SIG-M5 treated with dmso at 0.1 percent for 504 hours (cell line): Measurements from ENCODE around the gene OGG1.

ENCODE experiments used
- DNase-seq: peaks from one replicate; lab custom pipeline; 2025; ENCODE audit not compliant: unreplicated experiment; lab: John Stamatoyannopoulos, UW

The OGG1 gene

GRCh38 chr3:9749645-9750555, at the start of gene OGG1:
OGG1 (plus strand) TSS chr3:9749952; CDS start chr3:9750287, 335 bp downstream.
- DNase-seq: peak; percentile 99

DNA sequence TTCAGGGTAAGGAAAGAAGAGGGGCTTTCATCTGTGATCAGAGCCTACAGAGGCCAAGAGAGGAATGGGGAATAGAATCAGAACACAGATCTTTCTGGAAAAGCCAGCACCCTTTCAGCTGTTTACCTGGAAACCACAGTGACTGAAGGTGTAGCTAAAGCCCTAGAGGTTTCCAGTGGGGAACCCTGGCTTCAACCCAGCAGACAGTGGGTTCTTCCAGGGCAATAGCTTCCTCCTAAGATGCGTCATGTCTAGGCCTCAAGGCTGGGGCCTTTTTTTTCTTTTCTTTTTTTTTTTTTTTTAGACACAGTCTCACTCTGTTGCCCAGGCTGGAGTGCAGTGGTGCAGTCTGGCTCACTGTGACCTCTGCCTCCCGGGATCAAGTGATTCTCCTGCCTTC, 49.2 kb upstream of the OGG1 start:
- DNase-seq: no peak

DNA sequence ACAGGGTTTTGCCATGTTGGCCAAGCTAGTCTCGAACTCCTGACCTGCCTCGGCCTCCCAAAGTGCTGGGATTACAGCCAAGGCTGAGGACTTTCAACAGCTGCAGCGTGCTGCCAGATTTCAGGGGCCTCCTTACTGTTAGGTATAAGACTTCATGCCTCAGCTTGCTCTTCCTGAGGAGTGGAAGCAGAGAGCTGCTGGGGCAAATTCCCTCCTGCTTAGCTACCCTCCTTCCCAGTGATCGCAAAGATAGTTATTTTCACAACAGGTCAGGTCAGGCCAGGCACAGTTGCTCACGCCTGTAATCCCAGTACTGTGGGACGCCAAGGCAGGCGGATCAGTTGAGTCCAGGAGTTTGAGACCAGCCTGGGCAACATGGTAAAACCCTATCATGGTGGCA, 48.7 kb upstream of the OGG1 start:
- no peak for DNase-seq

- no peak for DNase-seq
Measured at GRCh38 chr3:9701711-9702110, 48.0 kb upstream of the OGG1 start.

DNA sequence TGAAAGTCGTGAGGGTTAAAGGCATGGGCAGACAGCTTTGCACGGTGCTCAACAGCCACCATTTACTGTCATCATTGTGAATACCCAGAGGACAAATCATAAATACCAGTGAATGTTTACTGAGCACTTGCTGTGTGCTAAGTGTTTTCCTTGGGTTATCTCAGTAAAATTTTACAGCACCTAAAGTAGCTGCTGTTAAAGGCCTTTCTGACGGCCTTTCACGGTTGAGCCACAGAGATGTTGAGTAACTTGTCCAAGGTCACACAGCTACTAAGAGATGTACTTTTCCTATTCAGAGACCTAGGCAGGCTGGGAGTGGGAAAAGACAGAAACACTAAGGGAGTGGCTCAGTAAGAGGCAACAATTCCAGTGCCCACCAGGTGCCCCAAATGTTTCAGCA, 46.5 kb upstream of the OGG1 start:
- no peak for DNase-seq

DNA sequence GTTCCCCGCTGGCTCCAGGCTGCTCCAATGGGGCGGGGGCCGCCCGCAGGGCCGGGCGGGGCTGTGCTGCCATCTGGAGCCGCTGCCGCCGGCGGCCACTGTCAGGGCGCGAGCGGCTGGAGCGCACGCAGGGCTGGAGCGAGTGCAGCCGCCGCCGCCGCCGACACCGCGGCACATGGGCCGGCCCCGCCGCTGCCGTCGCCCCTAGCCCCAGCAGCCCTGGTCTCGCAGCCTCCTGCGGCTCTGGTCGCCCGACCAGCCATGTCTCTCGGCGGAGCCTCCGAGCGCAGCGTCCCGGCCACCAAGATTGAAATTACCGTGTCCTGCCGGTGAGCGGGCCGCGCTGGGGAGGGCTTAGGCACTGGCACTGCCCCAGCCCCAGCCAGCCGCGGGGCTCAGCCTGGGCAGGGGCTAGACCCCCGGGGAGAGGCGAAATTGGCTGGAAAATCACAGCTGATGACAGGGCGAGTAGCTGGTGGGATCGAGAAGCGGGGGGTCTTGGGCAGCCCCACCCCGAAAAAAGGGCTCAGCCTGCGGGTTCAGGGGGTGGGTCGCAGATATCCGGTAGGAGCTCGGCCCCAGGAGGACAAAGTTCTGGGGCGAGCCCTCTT, 45.9 kb upstream of the OGG1 start, which contains the start of gene CPNE9:
Gene CPNE9, plus strand, starts transcription at position 98 of the 611 bp plus-strand sequence. Its CDS starts 164 bp downstream, at position 262.
- DNase-seq: no peak

GRCh38 chr3:9704347-9705322, 45.1 kb upstream of the OGG1 start:
- no peak for DNase-seq

GRCh38 chr3:9710174-9710739, 39.5 kb upstream of the OGG1 start:
- no peak for DNase-seq

GRCh38 chr3:9712415-9712814, 37.3 kb upstream of the OGG1 start:
- DNase-seq: no peak

GRCh38 chr3:9713142-9713541, 36.6 kb upstream of the OGG1 start:
- DNase-seq: no peak

DNA sequence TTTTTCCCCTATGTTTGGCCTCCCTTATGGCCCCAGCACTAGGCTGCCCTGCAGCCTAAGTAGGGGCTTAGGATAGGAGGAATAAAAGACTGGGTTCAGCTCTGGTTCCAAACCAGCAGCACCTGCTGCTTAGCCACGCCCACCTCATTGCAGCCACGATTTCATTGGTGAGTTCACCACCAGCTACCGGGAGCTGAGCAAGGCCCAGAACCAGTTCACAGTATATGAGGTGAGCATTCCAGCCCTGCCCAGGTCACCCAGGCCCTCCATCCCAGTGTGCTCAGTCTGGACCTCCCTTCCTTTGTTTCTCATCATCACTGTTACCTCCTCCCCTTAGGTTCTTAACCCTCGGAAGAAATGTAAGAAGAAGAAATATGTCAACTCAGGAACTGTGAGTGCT, 34.6 kb upstream of the OGG1 start:
- peak; percentile 43 for DNase-seq

GRCh38 chr3:9715764-9716437, 33.9 kb upstream of the OGG1 start:
- DNase-seq: peak; percentile 97

- DNase-seq: no peak
Measured at GRCh38 chr3:9716801-9717555, 32.8 kb upstream of the OGG1 start.

GRCh38 chr3:9717563-9717962, 32.2 kb upstream of the OGG1 start:
- no peak for DNase-seq

DNA sequence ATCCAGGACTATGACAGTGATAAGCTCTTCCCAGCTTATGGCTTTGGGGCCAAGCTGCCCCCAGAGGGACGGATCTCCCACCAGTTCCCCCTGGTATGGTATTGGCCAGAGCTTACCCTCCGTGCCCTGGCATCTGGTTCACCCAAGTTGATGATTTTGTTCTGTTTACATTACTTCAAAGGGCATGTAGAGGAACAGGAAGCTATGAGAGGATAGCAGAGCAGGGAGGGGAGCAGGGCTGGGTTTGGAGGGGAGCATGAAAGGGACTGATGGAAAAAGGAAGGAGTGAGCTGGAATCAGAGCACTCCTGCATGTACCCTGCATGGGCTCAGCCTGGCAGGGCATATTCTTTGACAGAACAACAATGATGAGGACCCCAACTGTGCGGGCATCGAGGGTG, 31.6 kb upstream of the OGG1 start:
- DNase-seq: no peak

GRCh38 chr3:9721015-9721699, 28.6 kb upstream of the OGG1 start:
- no peak for DNase-seq

DNA sequence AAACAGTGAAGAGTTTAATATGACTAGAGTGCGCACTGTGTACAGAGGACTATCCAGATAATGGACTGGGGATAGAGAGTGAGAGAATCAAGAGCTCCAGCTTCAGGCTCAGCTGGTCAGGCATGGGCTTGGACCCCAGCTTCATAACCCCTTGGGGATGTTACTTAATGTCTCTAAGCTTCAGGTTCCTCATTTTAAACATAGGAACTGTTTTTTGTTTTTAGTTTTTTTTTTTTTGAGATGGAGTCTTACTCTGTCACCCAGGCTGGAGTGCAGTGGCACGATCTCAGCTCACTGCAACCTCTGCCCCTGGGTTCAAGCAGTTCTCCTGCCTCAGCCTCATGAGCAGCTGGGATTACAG, 28.1 kb upstream of the OGG1 start:
- DNase-seq: peak; percentile 14

DNA sequence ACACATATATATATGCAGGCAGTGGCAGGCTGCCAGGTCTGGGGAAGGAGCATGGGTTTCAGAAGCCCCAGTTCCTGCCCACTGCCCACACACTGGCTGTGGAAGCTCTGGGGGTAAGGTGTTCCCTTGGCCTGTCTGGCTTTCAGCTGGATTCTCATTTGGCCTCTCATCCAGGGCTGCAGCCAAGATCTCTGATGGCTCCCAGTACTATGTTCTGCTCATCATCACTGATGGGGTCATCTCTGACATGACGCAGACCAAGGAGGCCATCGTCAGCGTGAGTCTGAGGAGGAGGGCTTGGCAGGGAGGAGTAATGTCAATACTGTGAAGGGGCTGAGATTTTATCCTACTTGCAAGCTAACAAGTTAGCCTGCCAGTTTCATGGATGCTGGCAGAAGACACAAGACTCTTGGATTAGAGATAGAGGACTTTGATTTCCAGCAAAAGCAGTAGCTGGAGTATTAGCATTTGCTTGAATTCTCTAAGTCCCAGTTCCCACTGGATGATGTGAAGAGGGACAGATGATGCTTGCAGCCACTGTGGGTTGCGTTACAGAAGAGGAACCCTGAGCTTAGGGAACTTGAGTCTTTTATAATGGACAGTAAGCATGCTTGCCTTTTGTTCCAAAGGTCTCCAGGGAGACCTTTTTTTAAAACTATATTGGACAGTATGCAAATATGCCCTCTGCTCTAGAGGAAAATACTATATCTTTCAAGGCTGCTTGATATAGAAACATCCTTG, 23.8 kb upstream of the OGG1 start:
- no peak for DNase-seq
